Neural cell (in vitro differentiated cells): ENCODE measurements around the gene SRSF10. TPM values are rescaled to one million over a fixed set of nuclear protein-coding genes. Genes with fewer than 3 reads are reported as not detected.

Experiments used
- H2AFZ ChIP-seq: fragments of 200-600, 300-800 bp; sonication (generic), shearing (Covaris generic); 2 replicates; pipeline ENCODE4 v1.6.0; 2014; ENCODE audit warnings: low read depth, mild to moderate bottlenecking, antibody characterized with exemption, low read length, moderate library complexity
- H3F3A ChIP-seq: fragments of 200-600 bp; shearing (Covaris generic); 2 replicates; pipeline ENCODE4 v1.6.1; 2016; ENCODE audit warnings: mild to moderate bottlenecking, moderate library complexity, mixed read lengths, antibody characterized with exemption, low read length; ENCODE audit not compliant: insufficient read depth, poor library complexity, severe bottlenecking
- H3K27ac ChIP-seq: fragments of 200-600, 300-800 bp; sonication (generic), shearing (Covaris generic); 2 replicates; pipeline ENCODE4 v1.5.1; 2014; ENCODE audit warnings: mild to moderate bottlenecking, low read length, moderate library complexity
- H3K27me3 ChIP-seq: fragments of 300-800, 200-600 bp; sonication (generic), shearing (Covaris generic); 2 replicates; pipeline ENCODE4 v1.6.0; 2014; ENCODE audit warnings: mild to moderate bottlenecking, low read depth, low read length, moderate library complexity; ENCODE audit not compliant: insufficient read depth
- H3K36me3 ChIP-seq: fragments of 300-800, 200-600 bp; sonication (generic), shearing (Covaris generic); 2 replicates; pipeline ENCODE4 v1.5.1; 2014; ENCODE audit warnings: mild to moderate bottlenecking, antibody characterized with exemption, low read length, moderate library complexity; ENCODE audit not compliant: insufficient read depth
- H3K4me2 ChIP-seq: fragments of 300-800, 200-600 bp; sonication (generic), shearing (Covaris generic); 2 replicates; pipeline ENCODE4 v1.6.0; 2014; ENCODE audit warnings: mild to moderate bottlenecking, low read length
- H3K4me3 ChIP-seq: fragments of 300-800, 200-600 bp; sonication (generic), shearing (Covaris generic); 2 replicates; pipeline ENCODE4 v1.5.1; 2014; ENCODE audit warnings: mild to moderate bottlenecking, low read length, moderate library complexity
- H3K79me2 ChIP-seq: fragments of 200-600 bp; shearing (Covaris generic); replicated peaks from 2 replicates; pipeline ENCODE4 v1.6.0; 2014; ENCODE audit warnings: mild to moderate bottlenecking, low read length, moderate library complexity; ENCODE audit not compliant: insufficient read depth
- H3K9ac ChIP-seq: fragments of 300-800, 200-600 bp; sonication (generic), shearing (Covaris generic); 2 replicates; pipeline ENCODE4 v1.6.1; 2016; ENCODE audit warnings: mild to moderate bottlenecking, low read length, mixed read lengths
- H3K9me2 ChIP-seq: fragments of 200-600 bp; shearing (Covaris generic); 2 replicates; pipeline ENCODE4 v1.6.1; 2016; ENCODE audit warnings: mild to moderate bottlenecking, low read length, mixed read lengths; ENCODE audit not compliant: insufficient read depth
- H3K9me3 ChIP-seq: fragments of 200-600, 300-800 bp; sonication (generic), shearing (Covaris generic); 2 replicates; pipeline ENCODE4 v1.6.1; 2016; ENCODE audit warnings: mild to moderate bottlenecking, mixed run types, low read length, moderate library complexity, mixed read lengths
- H4K20me1 ChIP-seq: fragments of 200-600 bp; shearing (Covaris generic); 2 replicates; pipeline ENCODE4 v1.6.1; 2016; ENCODE audit warnings: mild to moderate bottlenecking, mixed run types; ENCODE audit not compliant: insufficient read depth
- EP300 ChIP-seq: fragments of 450-650 bp; conservative IDR thresholded peaks from 2 replicates; pipeline ENCODE4 v1.6.1; 2014; ENCODE audit warnings: antibody characterized with exemption, mild to moderate bottlenecking, moderate library complexity; ENCODE audit not compliant: poor library complexity, severe bottlenecking
- EZH2 ChIP-seq: fragments of 200-600, 300-800 bp; shearing (Covaris generic), sonication (generic); IDR thresholded peaks from 2 replicates; pipeline ENCODE4 v1.6.1; 2014; ENCODE audit warnings: antibody characterized with exemption, low read length, borderline replicate concordance, mild to moderate bottlenecking; ENCODE audit not compliant: insufficient read depth, poor library complexity, severe bottlenecking
- MXI1 ChIP-seq: fragments of 450-650 bp; conservative IDR thresholded peaks from 2 replicates; pipeline ENCODE4 v1.6.1; 2014; ENCODE audit warnings: antibody characterized with exemption, mild to moderate bottlenecking; ENCODE audit not compliant: poor library complexity, severe bottlenecking
- POLR2AphosphoS5 ChIP-seq: IDR thresholded peaks from 2 replicates; pipeline ENCODE4 v1.6.1; 2012
- RAD21 ChIP-seq: fragments of 450-650 bp; conservative IDR thresholded peaks from 2 replicates; pipeline ENCODE4 v1.6.1; 2014; ENCODE audit warnings: antibody characterized with exemption, mild to moderate bottlenecking, moderate library complexity
- REST ChIP-seq: IDR thresholded peaks from 2 replicates; pipeline ENCODE4 v1.6.1; 2012; ENCODE audit warnings: borderline replicate concordance
- SMC3 ChIP-seq: fragments of 450-650 bp; conservative IDR thresholded peaks from 2 replicates; pipeline ENCODE4 v1.6.1; 2014; ENCODE audit warnings: antibody characterized with exemption, mild to moderate bottlenecking, moderate library complexity; ENCODE audit not compliant: poor library complexity
- TAF1 ChIP-seq: IDR thresholded peaks from 2 replicates; pipeline ENCODE4 v1.6.1; 2012; ENCODE audit warnings: low read depth
- polyA plus RNA-seq: library from polyadenylated mRNA; depleted of rRNA; stranded (reverse); fragments of >200 nt; gene quantifications from 2 replicates; pipeline ENCODE4 v1.2.3, GENCODE V29; 2014
- TF ChIP-seq, protein P1 (sequence below): fragments of 450-650 bp; IDR thresholded peaks from 2 replicates; pipeline ENCODE4 v1.5.1; 2014; ENCODE audit warnings: antibody characterized with exemption, mild to moderate bottlenecking, moderate library complexity; ENCODE audit not compliant: poor library complexity, severe bottlenecking

Gene SRSF10
- polyA plus RNA-seq, 1 donor from 2014 or later = 201 TPM

- Histone ChIP-seq H4K20me1 (no peaks in the 10 kb centered on the region), H3K9me2 (no peaks in the 10 kb centered on the region), H3K27ac (no peak overlapping the region), H3K4me3 (no peak overlapping the region), H3K4me2 (no peak overlapping the region), H3K36me3 (no peaks in the 10 kb centered on the region), H3K9me3 (no peaks in the 10 kb centered on the region), H3K9ac (no peak overlapping the region), H3F3A (no peaks in the 10 kb centered on the region), H3K79me2 (no peaks in the 10 kb centered on the region), H3K27me3 (no peaks in the 10 kb centered on the region), H2AFZ (no peak overlapping the region)
- TF ChIP-seq MXI1 = no peak
- TF ChIP-seq RAD21 = no peak
- TF ChIP-seq POLR2AphosphoS5 = no peak
- TF ChIP-seq EZH2 = no peak
- no peak for TF ChIP-seq SMC3
- TF ChIP-seq, protein P1, sequence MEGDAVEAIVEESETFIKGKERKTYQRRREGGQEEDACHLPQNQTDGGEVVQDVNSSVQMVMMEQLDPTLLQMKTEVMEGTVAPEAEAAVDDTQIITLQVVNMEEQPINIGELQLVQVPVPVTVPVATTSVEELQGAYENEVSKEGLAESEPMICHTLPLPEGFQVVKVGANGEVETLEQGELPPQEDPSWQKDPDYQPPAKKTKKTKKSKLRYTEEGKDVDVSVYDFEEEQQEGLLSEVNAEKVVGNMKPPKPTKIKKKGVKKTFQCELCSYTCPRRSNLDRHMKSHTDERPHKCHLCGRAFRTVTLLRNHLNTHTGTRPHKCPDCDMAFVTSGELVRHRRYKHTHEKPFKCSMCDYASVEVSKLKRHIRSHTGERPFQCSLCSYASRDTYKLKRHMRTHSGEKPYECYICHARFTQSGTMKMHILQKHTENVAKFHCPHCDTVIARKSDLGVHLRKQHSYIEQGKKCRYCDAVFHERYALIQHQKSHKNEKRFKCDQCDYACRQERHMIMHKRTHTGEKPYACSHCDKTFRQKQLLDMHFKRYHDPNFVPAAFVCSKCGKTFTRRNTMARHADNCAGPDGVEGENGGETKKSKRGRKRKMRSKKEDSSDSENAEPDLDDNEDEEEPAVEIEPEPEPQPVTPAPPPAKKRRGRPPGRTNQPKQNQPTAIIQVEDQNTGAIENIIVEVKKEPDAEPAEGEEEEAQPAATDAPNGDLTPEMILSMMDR = no peak
Measured at GRCh38 chr1:23928789-23929188, 51.3 kb downstream of the SRSF10 start.

DNA sequence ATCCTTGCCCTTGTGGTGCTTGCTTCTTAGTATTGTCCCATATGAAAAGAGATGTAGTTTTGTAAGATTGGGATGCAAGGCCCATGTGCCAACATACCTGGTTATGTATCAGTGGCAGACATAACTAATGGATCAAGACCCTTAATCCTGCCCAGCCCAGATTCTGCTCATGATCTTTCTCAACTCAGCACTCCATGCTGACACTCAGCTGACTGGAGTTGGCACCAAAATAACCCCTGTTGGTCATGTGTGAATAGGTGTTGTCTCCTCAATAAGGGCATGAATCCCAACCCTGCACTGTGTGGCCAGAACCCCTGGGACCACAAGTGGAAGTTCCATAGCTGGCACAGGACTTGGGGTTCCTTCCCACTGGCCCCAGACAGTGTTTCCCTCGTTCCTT lies 53.0 kb downstream of the SRSF10 start:
- no peak overlapping the region for H3K9ac ChIP-seq
- no peak overlapping the region for H3K27ac ChIP-seq
- H3F3A ChIP-seq = no peaks in the 10 kb centered on the region
- H3K27me3 ChIP-seq = no peaks in the 10 kb centered on the region
- H3K79me2 ChIP-seq = no peaks in the 10 kb centered on the region
- no peaks in the 10 kb centered on the region for H3K9me2 ChIP-seq
- H3K4me3 ChIP-seq = no peak overlapping the region
- no peaks in the 10 kb centered on the region for H4K20me1 ChIP-seq
- no peak overlapping the region for H2AFZ ChIP-seq
- H3K4me2 ChIP-seq = no peak overlapping the region
- no peak for TF ChIP-seq EP300
- no peak for TF ChIP-seq POLR2AphosphoS5
- TF ChIP-seq RAD21 = no peak
- TF ChIP-seq EZH2 = no peak
- TF ChIP-seq TAF1 = no peak
- TF ChIP-seq MXI1 = no peak
- TF ChIP-seq, protein P1 = no peak
- TF ChIP-seq SMC3 = no peak
- TF ChIP-seq REST = no peak
- no peaks in the 10 kb centered on the region for H3K9me3 ChIP-seq
- no peaks in the 10 kb centered on the region for H3K36me3 ChIP-seq
